NAMALWA (cell line): ENCODE results near the gene ZSWIM6.

ENCODE experiments used
- DNase-seq: peaks from one replicate; pipeline ENCODE4 v3.0.0-alpha.2; 2015; ENCODE audit warnings: low spot score

The ZSWIM6 gene

GRCh38 chr5:61331407-61332357 lies at the start of gene ZSWIM6:
Gene ZSWIM6 (plus strand): TSS chr5:61332258. CDS start chr5:61332273, 15 bp downstream.
- DNase-seq, result no peak

- no peak for DNase-seq
Observed at GRCh38 chr5:61283471-61283870, 48.6 kb upstream of the ZSWIM6 start.

GRCh38 chr5:61285531-61285930 lies 46.5 kb upstream of the ZSWIM6 start:
- DNase-seq, result no peak

DNA sequence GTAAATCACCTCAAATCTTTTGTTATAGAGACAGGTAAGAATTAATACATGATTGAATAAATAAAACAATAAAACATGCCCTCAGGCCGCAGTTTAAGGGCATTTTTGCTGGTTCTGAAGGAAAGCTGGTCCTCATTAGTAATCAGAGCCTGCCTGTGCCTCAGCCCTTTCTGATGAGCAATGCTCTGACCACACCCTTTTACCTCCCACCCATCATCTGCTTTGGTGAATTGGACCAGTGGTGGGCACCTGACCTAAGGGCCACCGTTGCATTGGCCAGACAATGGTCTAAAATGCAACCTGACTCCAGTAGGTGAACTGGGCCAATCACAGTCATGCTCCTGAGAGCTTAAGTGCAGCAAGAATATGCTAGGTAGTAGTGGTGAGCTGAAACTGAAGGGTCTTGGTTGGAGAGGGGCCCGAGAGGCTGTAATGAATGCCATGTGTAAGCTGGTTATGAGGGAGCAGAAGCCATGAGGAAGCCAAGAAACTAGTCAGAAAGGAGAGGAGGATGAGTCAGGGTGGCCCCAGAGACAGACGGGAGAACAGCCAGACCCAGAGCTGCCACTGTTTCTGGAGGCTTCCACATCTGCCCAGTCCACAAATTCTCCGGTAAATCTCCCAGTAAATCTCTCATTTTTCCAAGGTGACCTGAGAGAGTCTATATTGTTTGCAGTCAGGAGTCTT lies 45.5 kb upstream of the ZSWIM6 start:
- DNase-seq, result no peak

- DNase-seq, result no peak
Observed at GRCh38 chr5:61287474-61287873, 44.6 kb upstream of the ZSWIM6 start.

- peak; percentile 1 for DNase-seq
Observed at GRCh38 chr5:61289241-61289640, 42.8 kb upstream of the ZSWIM6 start.

DNA sequence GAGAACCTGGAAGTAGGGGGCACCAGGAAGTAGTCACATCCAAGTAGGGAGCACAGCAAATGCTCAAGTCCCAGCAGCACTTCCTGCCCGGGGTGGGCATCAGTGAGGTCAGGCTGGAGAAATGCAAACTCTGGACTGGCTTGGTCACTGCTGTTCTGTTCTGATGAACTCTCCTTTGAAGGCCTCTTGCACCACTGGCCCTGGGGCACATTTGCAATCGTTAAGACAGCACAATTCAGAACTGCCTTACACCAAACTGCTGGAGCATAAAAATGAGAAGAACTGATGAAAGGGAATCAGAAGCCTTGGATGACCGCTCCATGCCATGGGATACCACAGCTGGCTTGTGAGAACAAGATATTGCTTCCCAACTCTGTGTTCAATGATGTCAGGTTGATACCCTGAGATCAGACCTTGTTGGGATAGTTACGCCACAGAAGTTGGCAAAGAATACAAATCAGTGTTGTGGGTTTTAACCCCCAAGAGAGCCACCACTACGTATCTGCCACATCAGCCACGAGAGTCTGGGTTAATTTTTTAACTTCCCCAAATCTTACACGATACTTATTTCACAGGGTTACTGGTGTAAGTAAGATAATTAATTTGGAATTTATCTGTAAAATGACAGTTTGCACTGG lies 42.3 kb upstream of the ZSWIM6 start:
- no peak for DNase-seq

DNA sequence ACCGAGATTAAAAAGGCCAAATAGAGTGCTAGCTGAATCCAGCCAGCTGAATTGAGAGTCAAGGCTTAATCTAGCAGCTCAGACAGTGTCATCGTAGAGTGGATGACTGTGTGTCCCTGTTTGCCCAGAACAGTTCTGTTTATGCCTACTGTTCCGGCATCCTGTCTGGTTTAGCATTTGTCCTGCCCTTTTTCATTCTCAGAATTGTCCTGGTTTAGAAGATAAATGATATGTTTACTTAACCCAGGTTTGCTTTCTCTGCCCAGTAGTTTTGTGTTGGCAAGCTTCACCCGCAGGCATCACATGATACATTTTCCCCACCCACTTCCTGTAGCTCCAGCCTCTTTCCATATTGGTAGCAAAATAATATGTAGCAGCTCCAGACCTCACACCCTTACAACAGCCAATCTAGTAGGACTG lies 41.3 kb upstream of the ZSWIM6 start:
- no peak for DNase-seq

DNA sequence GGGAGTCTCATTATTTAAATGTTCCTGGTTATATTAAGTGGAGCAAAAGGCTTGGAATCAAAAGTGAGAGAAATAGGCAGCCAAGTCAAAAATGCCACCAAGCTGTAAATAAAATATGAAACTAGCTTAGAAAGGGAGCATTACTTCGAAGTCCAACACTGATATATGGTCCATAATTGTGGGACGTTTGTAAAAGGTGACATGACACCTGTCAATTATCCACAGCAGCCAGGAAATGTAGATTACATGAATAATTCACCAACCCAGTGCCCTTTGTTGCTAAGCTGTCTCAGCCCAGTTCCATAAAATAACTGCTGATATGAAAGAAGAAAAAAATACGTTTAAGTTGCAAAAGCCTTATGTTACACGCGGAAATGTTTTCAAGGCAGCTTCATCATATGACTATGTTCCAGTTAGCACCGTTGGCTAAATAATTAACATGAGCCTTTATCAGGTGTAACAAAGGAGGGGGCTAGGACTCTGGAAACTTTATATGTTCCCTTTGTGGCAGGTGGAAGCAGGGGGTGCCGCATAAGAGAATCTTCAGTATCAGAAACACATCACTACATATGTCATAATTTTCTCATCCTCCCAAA lies 39.9 kb upstream of the ZSWIM6 start:
- DNase-seq, result no peak

GRCh38 chr5:61293071-61293470 lies 39.0 kb upstream of the ZSWIM6 start:
- no peak for DNase-seq

GRCh38 chr5:61293873-61294272 lies 38.2 kb upstream of the ZSWIM6 start:
- DNase-seq, result no peak

DNA sequence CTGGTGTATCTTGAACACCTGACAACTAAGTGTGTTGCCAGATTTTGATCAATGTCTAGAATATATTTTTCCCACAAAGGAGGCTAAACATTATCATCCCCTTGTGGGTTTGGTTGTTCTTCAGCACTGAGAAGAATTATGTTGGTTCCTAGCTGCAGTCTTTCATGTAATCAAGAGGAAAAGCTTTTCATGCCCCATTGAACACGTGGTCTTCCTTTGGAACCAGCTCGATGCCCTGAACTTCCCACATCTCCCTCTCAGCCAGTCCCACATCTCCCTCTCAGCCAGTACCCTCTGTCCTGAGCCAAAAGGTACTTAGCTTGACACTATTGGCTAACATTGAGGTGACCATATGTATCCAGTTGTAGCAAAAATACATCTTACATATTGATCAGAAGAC lies 36.7 kb upstream of the ZSWIM6 start:
- DNase-seq, result no peak

GRCh38 chr5:61298066-61298465 lies 34.0 kb upstream of the ZSWIM6 start:
- no peak for DNase-seq

DNA sequence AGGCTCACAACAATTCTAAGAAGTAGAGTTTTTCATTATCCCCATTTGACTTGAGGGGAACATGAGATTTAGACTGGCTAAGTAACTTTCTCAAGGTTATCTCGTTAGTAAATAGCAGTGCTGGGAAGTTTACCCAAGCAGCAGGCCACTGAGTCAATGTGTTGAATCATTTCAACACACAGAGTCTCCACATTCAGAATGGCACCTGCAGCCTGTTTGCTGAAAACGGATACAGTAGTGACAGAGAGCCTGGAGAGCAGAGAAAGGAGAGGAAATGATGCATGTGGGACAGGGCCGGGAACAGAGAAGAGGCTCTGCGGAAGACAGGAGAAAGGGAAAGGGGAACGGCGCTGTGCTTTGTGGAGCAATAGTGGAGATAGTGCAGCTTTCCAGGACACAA lies 33.5 kb upstream of the ZSWIM6 start:
- DNase-seq, result no peak

DNA sequence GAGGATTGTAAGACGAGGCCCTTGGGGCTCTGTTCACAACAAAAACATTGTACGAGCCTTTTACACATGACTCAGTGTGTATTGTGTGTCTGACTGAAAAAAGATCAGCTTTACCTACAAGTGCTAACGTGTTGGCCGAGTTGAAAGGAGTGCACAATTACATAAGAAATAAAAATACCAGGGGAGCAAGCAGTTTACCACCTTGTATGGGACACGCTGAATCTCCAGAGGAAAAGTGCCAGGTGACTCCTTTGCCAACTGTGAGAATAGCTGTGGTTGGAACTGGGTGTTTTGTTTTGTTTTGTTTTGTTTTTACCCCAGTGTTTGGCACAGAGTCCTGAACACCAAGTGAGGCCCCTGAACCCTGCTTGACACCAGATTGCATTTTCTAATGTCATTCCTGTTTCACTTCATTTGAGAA lies 32.8 kb upstream of the ZSWIM6 start:
- DNase-seq, result no peak

- no peak for DNase-seq
Observed at GRCh38 chr5:61301341-61302199, 30.5 kb upstream of the ZSWIM6 start.

- no peak for DNase-seq
Observed at GRCh38 chr5:61302200-61302563, 29.9 kb upstream of the ZSWIM6 start.

- DNase-seq, result no peak
Observed at GRCh38 chr5:61303346-61303745, 28.7 kb upstream of the ZSWIM6 start.

DNA sequence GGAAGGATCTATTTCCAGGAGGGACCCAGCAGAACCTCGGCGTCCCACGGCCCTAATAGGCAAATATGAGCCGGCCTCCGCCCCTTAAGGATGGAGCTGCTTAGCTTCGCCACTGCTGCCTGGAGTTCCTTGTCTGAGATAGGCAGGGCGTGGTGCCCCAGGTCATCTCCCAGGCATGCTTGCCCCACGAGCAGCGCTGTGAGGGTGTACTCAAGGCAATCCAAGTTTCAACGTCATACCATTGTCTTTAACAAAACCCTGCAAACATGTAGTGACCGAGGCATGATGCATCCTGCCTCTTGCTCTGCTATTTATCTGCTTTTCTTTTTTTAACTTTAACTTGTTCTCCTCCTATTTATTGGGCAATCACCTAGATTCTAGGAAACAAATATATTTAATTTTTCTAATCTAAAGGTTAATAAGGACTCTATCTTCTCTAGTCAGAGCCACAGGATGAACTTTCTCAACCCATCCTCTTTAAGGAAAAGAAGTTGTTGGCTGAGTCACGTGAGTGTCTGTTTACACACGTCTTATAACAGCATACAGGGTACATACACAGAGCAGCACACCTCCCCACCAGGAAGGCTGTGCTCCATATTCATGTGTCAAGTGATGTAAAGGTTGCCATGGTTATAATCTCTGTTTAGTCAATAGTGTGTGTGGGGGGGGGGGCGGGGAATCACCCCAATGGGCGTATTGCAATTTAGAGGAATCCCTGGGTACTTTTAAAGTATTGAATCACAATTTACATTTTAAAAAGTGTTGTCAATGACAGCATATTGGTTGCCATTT lies 27.3 kb upstream of the ZSWIM6 start:
- DNase-seq, result no peak

DNA sequence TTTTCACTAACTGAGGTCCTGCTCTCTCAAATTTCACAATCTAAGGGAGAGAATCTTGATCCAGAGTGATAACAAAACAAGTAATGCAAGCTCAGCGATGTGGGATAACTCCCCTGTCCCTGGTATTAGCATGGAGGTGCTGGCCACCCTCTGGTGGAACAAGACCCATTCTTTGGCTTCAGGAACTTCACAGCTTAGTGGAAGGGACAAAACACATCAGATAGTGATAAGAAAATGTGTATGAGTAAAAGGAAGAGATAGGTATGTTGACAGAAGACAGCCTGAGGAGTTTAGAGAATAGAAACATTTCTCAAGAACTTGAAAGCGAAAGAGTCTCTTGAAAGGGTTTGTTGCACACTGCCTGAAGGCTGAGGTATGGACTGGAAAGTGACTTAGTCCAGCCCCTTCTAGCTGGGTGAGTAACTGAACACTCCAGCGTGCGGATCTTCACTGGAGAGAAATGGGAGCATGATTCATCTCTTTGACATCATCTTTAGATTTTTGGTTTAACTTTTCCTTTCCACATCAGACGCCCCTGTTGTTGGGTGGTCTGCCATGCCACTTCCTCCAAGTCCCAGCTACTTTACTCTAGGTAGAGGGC lies 25.4 kb upstream of the ZSWIM6 start:
- DNase-seq, result no peak
